HepG2 (cell line): ENCODE data around the gene PNPLA3. TPM values are rescaled to one million over a fixed set of nuclear protein-coding genes. Genes with fewer than 3 reads are reported as not detected.
A peak's percentile ranks its signal among the peaks of the same experiment; 100 is the strongest.

Source experiments
- ATAC-seq: fragments of 200-7000 bp; cut with Tn5 transposase; 3 replicates; pipeline ENCODE4 v1.9.1; 2020; ENCODE audit warnings: mild to moderate bottlenecking, moderate library complexity
- BruUV-seq: library from RNA; stranded (reverse); fragments of 400-500 nt; replicated peaks from 2 replicates; lab custom pipeline; 2021; lab: Mats Ljungman, UMichigan
- CTCF ChIA-PET: fragments of 300-600 bp; formaldehyde crosslinking; extraction: SDS; loops from one replicate; lab custom pipeline; 2021; ENCODE audit warnings: low total read pairs, inconsistent platforms, low intra/inter-chr PET ratio; lab: Yijun Ruan, JAX
- POLR2A ChIA-PET: fragments of 350-600 bp; sonication (Branson Sonifier 250); formaldehyde crosslinking; loops from one replicate; lab custom pipeline; 2020; ENCODE audit warnings: antibody characterized with exemption, inconsistent platforms; lab: Yijun Ruan, JAX
- DNase-seq: peaks from one replicate; pipeline ENCODE4 v3.0.0-alpha.2; 2015; ENCODE audit warnings: low spot score
- FAIRE-seq: peaks from 3 replicates; lab custom pipeline; 2011; peaks lifted over from hg19 to GRCh38; lab: Jason Lieb, UNC
- H2AFZ ChIP-seq: one replicate; pipeline ENCODE4 v1.6.1; 2011; ENCODE audit warnings: low read length, inconsistent platforms
- H3K27ac ChIP-seq: fragments of 300-600 bp; 3 replicates; pipeline ENCODE4 v1.8.0; 2011; ENCODE audit warnings: mixed run types, mild to moderate bottlenecking, mixed read lengths, low read length, inconsistent platforms; ENCODE audit not compliant: insufficient read depth; ENCODE audit errors: extremely low read length
- H3K27me3 ChIP-seq, 2 experiments: fragments of 200-600 bp in 1 of 2; 2 replicates in 1 of 2; 3 replicates in 1 of 2; pipeline versions ENCODE4 v1.6.0 to v1.8.0; 2011; ENCODE audit warnings: low read length in 2 of 2, mild to moderate bottlenecking in 2 of 2, moderate library complexity in 2 of 2, inconsistent platforms in 1 of 2; ENCODE audit not compliant: insufficient read depth in 2 of 2, control insufficient read depth in 1 of 2
- H3K36me3 ChIP-seq, 2 experiments: fragments of 200-600 bp in 1 of 2; replicated peaks in 1 of 2; 2 replicates in 1 of 2; 3 replicates in 1 of 2; pipeline versions ENCODE4 v1.5.1 to v1.8.0; 2011; ENCODE audit warnings: low read length in 2 of 2, inconsistent platforms in 1 of 2; ENCODE audit not compliant: insufficient read depth in 2 of 2, control insufficient read depth in 1 of 2
- H3K4me1 ChIP-seq: 2 replicates; pipeline ENCODE4 v1.5.1; 2012; ENCODE audit warnings: low read length, inconsistent platforms; ENCODE audit not compliant: insufficient read depth
- H3K4me2 ChIP-seq: 2 replicates; pipeline ENCODE4 v1.6.0; 2011; ENCODE audit warnings: low read depth, low read length, inconsistent platforms
- H3K4me3 ChIP-seq, 3 experiments: fragments of 200-600 bp in 1 of 3; sonication (generic), shearing (Covaris generic) in 1 of 3; replicated peaks in 1 of 3; 2 replicates each; pipeline ENCODE4 v1.5.1; 2011 to 2016; ENCODE audit warnings: low read length in 3 of 3, inconsistent platforms in 2 of 3, low read depth in 2 of 3, mild to moderate bottlenecking in 2 of 3, control low read depth in 1 of 3, mixed read lengths in 1 of 3; ENCODE audit not compliant: insufficient read depth in 1 of 3
- H3K79me2 ChIP-seq: one replicate; pipeline ENCODE4 v1.6.1; 2011; ENCODE audit warnings: low read length, inconsistent platforms; ENCODE audit not compliant: insufficient read depth
- H3K9ac ChIP-seq: 2 replicates; pipeline ENCODE4 v1.6.0; 2011; ENCODE audit warnings: mild to moderate bottlenecking, low read depth, low read length, inconsistent platforms; ENCODE audit not compliant: insufficient read depth
- H3K9me3 ChIP-seq: 2 replicates; pipeline ENCODE4 v1.5.1; 2012; ENCODE audit warnings: mild to moderate bottlenecking, low read length
- H4K20me1 ChIP-seq: 2 replicates; pipeline ENCODE4 v1.6.0; 2011; ENCODE audit warnings: inconsistent platforms, mild to moderate bottlenecking, low read length, moderate library complexity; ENCODE audit not compliant: insufficient read depth
- ATF2 ChIP-seq: sonication (generic); formaldehyde crosslinking; IDR thresholded peaks from 2 replicates; pipeline ENCODE4 v1.4.0; 2020; ENCODE audit warnings: missing genetic modification reagents
- CCAR2 ChIP-seq: fragments of 200-400 bp; formaldehyde crosslinking; optimal IDR thresholded peaks from 2 replicates; pipeline ENCODE3; 2018; ENCODE audit warnings: low read depth, mild to moderate bottlenecking, low read length, moderate library complexity
- ELF4 ChIP-seq: sonication (generic); formaldehyde crosslinking; IDR thresholded peaks from 2 replicates; pipeline ENCODE4 v1.5.0; 2020; ENCODE audit warnings: missing genetic modification reagents, mild to moderate bottlenecking, moderate library complexity, borderline replicate concordance
- ESRRA ChIP-seq: sonication (generic); formaldehyde crosslinking; IDR thresholded peaks from 2 replicates; pipeline ENCODE4 v1.5.1; 2020; ENCODE audit warnings: mild to moderate bottlenecking, low read depth, missing genetic modification reagents
- HDAC2 ChIP-seq: sonication (generic); formaldehyde crosslinking; IDR thresholded peaks from 2 replicates; pipeline ENCODE4 v1.4.0; 2020; ENCODE audit warnings: missing genetic modification reagents
- JUND ChIP-seq: sonication (generic); formaldehyde crosslinking; IDR thresholded peaks from 2 replicates; pipeline ENCODE4 v1.8.0; 2022; ENCODE audit warnings: mild to moderate bottlenecking, missing genetic modification reagents
- KAT7 ChIP-seq: IDR thresholded peaks from 2 replicates; pipeline ENCODE4 v1.6.1; 2018; ENCODE audit warnings: borderline replicate concordance, missing compliant biosample characterization
- SNAI1 ChIP-seq: sonication (generic); formaldehyde crosslinking; IDR thresholded peaks from 2 replicates; pipeline ENCODE4 v1.5.0; 2020; ENCODE audit warnings: mild to moderate bottlenecking, missing genetic modification reagents, borderline replicate concordance
- SP1 ChIP-seq, 2 experiments: fragments of 450-650 bp in 1 of 2; sonication (generic) in 1 of 2; formaldehyde crosslinking in 1 of 2; IDR thresholded peaks; 2 replicates each; pipeline versions ENCODE4 v1.4.0 to v1.6.1; 2016 to 2020; ENCODE audit warnings: missing genetic modification reagents in 1 of 2
- SRY ChIP-seq: sonication (generic); formaldehyde crosslinking; IDR thresholded peaks from 2 replicates; pipeline ENCODE4 v1.8.0; 2022; ENCODE audit warnings: mild to moderate bottlenecking, missing genetic modification reagents
- SYNCRIP ChIP-seq: fragments of 200-400 bp; formaldehyde crosslinking; IDR thresholded peaks from 2 replicates; pipeline ENCODE4 v1.6.1; 2018; ENCODE audit warnings: mild to moderate bottlenecking, low read depth, low read length; ENCODE audit not compliant: insufficient read depth
- TCF7L2 ChIP-seq: IDR thresholded peaks from 2 replicates; pipeline ENCODE4 v1.6.1; 2011; ENCODE audit warnings: mild to moderate bottlenecking, low read depth, low read length, moderate library complexity
- THYN1 ChIP-seq: sonication (generic); formaldehyde crosslinking; IDR thresholded peaks from 2 replicates; pipeline ENCODE4 v1.8.1; 2023; ENCODE audit warnings: low read depth, mild to moderate bottlenecking, moderate library complexity, missing genetic modification reagents, borderline replicate concordance
- ZNF547 ChIP-seq: sonication (generic); formaldehyde crosslinking; IDR thresholded peaks from 2 replicates; pipeline ENCODE4 v1.5.1; 2020; ENCODE audit warnings: mild to moderate bottlenecking, missing genetic modification reagents
- ZNF710 ChIP-seq: sonication (generic); formaldehyde crosslinking; IDR thresholded peaks from 2 replicates; pipeline ENCODE4 v1.5.0; 2020; ENCODE audit warnings: mild to moderate bottlenecking, missing genetic modification reagents, borderline replicate concordance
- ZNF879 ChIP-seq: sonication (generic); formaldehyde crosslinking; IDR thresholded peaks from 2 replicates; pipeline ENCODE4 v1.8.1; 2023; ENCODE audit warnings: missing genetic modification reagents
- WGBS: methylation state at CpG from one replicate; pipeline ENCODE4 v1.1.6; 2017; ENCODE audit warnings: low lambda C conversion rate; 5-methylcytosine and 5-hydroxymethylcytosine counted together
- in situ Hi-C: cut with HindIII; loops from 2 replicates; pipeline ENCODE4 v1.10.0; 2017; ENCODE audit warnings: low pct_unique_long_range_greater_than_20kb; ENCODE audit not compliant: extremely low pct_ligation_motif_present
- intact Hi-C: fragments of 100-400 bp; cut with micrococcal nuclease; formaldehyde crosslinking; loops from one replicate; pipeline ENCODE4 v1.10.0; 2022; ENCODE audit not compliant: unreplicated experiment
- polyA plus RNA-seq, 8 experiments: library from polyadenylated mRNA; depleted of rRNA in 3 of 8; stranded (reverse) in 7 of 8; unstranded in 1 of 8; fragments of >200 nt; fragmentation: Illumina TruSeq in 4 of 8; extraction: Trizol in 4 of 8; gene quantifications; 2 replicates each; pipeline versions ENCODE4 v1.2.1 to v1.2.3, GENCODE V29; 2011 to 2016; ENCODE audit warnings: low read depth in 4 of 8, missing spikeins in 1 of 8, mixed read lengths in 1 of 8; ENCODE audit not compliant: insufficient read depth in 1 of 8
- total RNA-seq, 5 experiments: library from RNA; depleted of rRNA; stranded (reverse); fragments of >200 nt; fragmentation: Illumina TruSeq; extraction: Trizol; gene quantifications; 2 replicates each; pipeline ENCODE4 v1.2.3, GENCODE V29; 2016; ENCODE audit warnings: low read depth in 1 of 5
- TF ChIP-seq, protein P1 (sequence below): sonication (generic); formaldehyde crosslinking; IDR thresholded peaks from 2 replicates; pipeline ENCODE4 v1.4.0; 2020; ENCODE audit warnings: mild to moderate bottlenecking, missing genetic modification reagents

PNPLA3 gene
- total and polyA plus RNA-seq, 2 of the 13 experiments (the other 11 are each of a cell fraction or from before 2014, with no cell fraction given): 16.9 to 19.8 TPM

GRCh38 chr22:43955040-43955882 lies 31.7 kb downstream of the PNPLA3 start, which contains the start of gene SAMM50:
TSS of gene SAMM50 (plus strand) at chr22:43955442. CDS start at chr22:43955578, 136 bp downstream.
- DNase-seq (peak; percentile 87), ATAC-seq (peak; percentile 93), FAIRE-seq (peak; percentile 79)
- Histone ChIP-seq H4K20me1 (no peaks in the 10 kb centered on the region), H2AFZ (peak within 1 kb of the TSS; percentile 59), H3K4me3 (peak within 1 kb of the TSS; percentile 77 to 99 (median 96)), H3K9ac (peak within 1 kb of the TSS; percentile 84), H3K4me2 (peak within 1 kb of the TSS; percentile 87), H3K9me3 (no peaks in the 10 kb centered on the region), H3K27me3 (no peaks in the 10 kb centered on the region; a peak in 1 of 5 replicates), H3K36me3 (no peaks in the 10 kb centered on the region), H3K27ac (peak within 1 kb of the TSS; percentile 89), H3K79me2 (peaks cover 25% of the 10 kb centered on the region), H3K4me1 (peaks cover 31% of the 10 kb centered on the region)
- ChIA-PET POLR2A (interaction anchor here (0.9 to 2.0 kb wide), 5 partner anchors 9 to 33 kb away, joined by 4 to 21 read pairs (median 5); partner anchors contain the start of gene PNPLA3), CTCF (no interaction called here)
- no TSS peak for BruUV-seq
- WGBS: 1% methylated on average over 13 of the region's 74 CpGs
- in situ Hi-C loops (no loop called here), intact Hi-C loops (no loop called here)
- peak; percentile 37; the same call in 1 of the 2 replicates for TF ChIP-seq SNAI1
- TF ChIP-seq ATF2 (CRISPR knock-in tag): no peak; the same call in 1 of the 2 replicates
- TF ChIP-seq KAT7: peak; percentile 69; the same call in 1 of the 2 replicates
- TF ChIP-seq SYNCRIP: no peak
- TF ChIP-seq TCF7L2: no peak
- no peak; the same call in 1 of the 2 replicates for TF ChIP-seq ZNF547 (CRISPR knock-in tag)
- TF ChIP-seq THYN1 (CRISPR knock-in tag): no peak
- peak; percentile 43; the same call in 1 of the 2 replicates for TF ChIP-seq ZNF879
- TF ChIP-seq ELF4: no peak; the same call in 1 of the 2 replicates
- TF ChIP-seq, protein P1, sequence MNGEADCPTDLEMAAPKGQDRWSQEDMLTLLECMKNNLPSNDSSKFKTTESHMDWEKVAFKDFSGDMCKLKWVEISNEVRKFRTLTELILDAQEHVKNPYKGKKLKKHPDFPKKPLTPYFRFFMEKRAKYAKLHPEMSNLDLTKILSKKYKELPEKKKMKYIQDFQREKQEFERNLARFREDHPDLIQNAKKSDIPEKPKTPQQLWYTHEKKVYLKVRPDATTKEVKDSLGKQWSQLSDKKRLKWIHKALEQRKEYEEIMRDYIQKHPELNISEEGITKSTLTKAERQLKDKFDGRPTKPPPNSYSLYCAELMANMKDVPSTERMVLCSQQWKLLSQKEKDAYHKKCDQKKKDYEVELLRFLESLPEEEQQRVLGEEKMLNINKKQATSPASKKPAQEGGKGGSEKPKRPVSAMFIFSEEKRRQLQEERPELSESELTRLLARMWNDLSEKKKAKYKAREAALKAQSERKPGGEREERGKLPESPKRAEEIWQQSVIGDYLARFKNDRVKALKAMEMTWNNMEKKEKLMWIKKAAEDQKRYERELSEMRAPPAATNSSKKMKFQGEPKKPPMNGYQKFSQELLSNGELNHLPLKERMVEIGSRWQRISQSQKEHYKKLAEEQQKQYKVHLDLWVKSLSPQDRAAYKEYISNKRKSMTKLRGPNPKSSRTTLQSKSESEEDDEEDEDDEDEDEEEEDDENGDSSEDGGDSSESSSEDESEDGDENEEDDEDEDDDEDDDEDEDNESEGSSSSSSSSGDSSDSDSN (CRISPR knock-in tag): peak; percentile 96
- TF ChIP-seq SP1 (IDR thresholded peaks at IDR 0.05): no peak
- TF ChIP-seq SP1 (CRISPR knock-in tag; IDR thresholded peaks at IDR 0.05): peak; percentile 79
- TF ChIP-seq ESRRA (CRISPR knock-in tag): peak; percentile 52; the same call in 1 of the 2 replicates
- no peak for TF ChIP-seq JUND (CRISPR knock-in tag)
- TF ChIP-seq CCAR2: no peak
- TF ChIP-seq HDAC2 (CRISPR knock-in tag): peak; percentile 54; the same call in 1 of the 2 replicates
- peak; percentile 79; the same call in 1 of the 2 replicates for TF ChIP-seq ZNF710
- peak; percentile 84; the same call in 1 of the 2 replicates for TF ChIP-seq SRY
